Lower leg skin (tissue), 3 donors: ENCODE results near the gene CPA2.

ENCODE experiments used
- POLR2A ChIP-seq, 2 donors: fragments of 450-650 bp; IDR thresholded peaks; one replicate each; pipeline ENCODE4 v1.6.1; 2016 to 2017; ENCODE audit warnings: antibody characterized with exemption in 2 of 2, mild to moderate bottlenecking in 1 of 2, moderate library complexity in 1 of 2
- TF ChIP-seq, protein P1 (sequence below), 3 donors: fragments of 450-650 bp; IDR thresholded peaks; one replicate each; pipeline ENCODE4 v1.5.1; 2016; ENCODE audit warnings: antibody characterized with exemption in 3 of 3, mild to moderate bottlenecking in 3 of 3, moderate library complexity in 2 of 3

DNA sequence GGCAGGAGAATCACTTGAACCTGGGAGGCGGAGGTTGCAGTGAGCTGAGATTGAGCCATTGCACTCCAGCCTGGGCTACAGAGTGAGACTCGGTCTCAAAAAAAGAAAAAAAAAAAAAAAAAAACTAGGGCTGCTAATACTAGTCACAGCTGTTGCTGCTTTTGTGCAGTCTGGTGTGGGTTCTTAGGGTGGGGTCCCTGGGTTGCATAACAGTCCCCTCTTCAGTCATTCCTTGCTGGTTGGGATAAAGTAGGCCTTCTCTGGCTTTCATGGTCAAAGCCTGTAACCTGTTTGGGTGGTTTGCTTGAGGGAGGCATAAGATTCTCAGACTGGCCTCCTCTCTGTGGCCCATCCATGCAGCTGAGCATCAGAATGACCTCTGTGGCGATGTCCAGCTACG is 44.9 kb upstream of the CPA2 start:
- no peak for TF ChIP-seq POLR2A (IDR thresholded peaks at IDR 0.05)
- TF ChIP-seq, protein P1, sequence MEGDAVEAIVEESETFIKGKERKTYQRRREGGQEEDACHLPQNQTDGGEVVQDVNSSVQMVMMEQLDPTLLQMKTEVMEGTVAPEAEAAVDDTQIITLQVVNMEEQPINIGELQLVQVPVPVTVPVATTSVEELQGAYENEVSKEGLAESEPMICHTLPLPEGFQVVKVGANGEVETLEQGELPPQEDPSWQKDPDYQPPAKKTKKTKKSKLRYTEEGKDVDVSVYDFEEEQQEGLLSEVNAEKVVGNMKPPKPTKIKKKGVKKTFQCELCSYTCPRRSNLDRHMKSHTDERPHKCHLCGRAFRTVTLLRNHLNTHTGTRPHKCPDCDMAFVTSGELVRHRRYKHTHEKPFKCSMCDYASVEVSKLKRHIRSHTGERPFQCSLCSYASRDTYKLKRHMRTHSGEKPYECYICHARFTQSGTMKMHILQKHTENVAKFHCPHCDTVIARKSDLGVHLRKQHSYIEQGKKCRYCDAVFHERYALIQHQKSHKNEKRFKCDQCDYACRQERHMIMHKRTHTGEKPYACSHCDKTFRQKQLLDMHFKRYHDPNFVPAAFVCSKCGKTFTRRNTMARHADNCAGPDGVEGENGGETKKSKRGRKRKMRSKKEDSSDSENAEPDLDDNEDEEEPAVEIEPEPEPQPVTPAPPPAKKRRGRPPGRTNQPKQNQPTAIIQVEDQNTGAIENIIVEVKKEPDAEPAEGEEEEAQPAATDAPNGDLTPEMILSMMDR (IDR thresholded peaks at IDR 0.05), result no peak
